IPS-NIHi7 (cell line): Measurements from ENCODE around the gene DDX41.
"Not testable (repeated sequence)": the region's sequence is repeated elsewhere in the genome, so short reads cannot be mapped to it uniquely, and the experiment has no call there.

ENCODE experiments used
- DNase-seq: peaks from one replicate; pipeline ENCODE4 v3.0.0; 2012; ENCODE audit warnings: mixed read lengths; ENCODE audit errors: extremely low spot score

Gene DDX41

GRCh38 chr5:177516601-177517568 lies at the start of gene DDX41:
TSS of gene DDX41 (minus strand) at chr5:177516961. CDS start at chr5:177516945, 16 bp downstream.
- peak; percentile 98 for DNase-seq

DNA sequence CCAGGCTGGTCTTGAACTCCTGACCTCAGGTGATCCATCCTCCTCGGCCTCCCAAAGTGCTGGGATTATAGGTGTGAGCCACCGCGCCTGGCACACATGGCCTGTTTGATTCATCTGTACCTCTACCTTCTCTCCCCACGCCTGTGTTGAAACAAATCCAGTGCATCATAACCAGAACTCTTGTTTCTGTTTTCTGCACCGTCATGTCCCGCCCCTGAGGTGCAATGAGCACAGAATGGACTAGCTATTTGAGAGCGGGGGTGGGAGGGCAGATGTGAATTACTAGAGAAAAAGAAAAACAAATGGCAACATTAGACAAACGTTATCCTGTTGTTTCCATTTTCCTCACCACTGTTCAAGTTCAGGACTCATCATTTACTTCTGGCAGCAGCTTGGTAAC lies 48.3 kb upstream of the DDX41 start:
- DNase-seq = no peak

GRCh38 chr5:177559446-177559941 lies 42.7 kb upstream of the DDX41 start:
- DNase-seq = not testable (repeated sequence)

GRCh38 chr5:177557796-177558195 lies 41.0 kb upstream of the DDX41 start:
- no peak for DNase-seq

GRCh38 chr5:177557041-177557647 lies 40.4 kb upstream of the DDX41 start:
- no peak for DNase-seq

GRCh38 chr5:177555665-177556064 lies 38.9 kb upstream of the DDX41 start:
- DNase-seq = no peak

DNA sequence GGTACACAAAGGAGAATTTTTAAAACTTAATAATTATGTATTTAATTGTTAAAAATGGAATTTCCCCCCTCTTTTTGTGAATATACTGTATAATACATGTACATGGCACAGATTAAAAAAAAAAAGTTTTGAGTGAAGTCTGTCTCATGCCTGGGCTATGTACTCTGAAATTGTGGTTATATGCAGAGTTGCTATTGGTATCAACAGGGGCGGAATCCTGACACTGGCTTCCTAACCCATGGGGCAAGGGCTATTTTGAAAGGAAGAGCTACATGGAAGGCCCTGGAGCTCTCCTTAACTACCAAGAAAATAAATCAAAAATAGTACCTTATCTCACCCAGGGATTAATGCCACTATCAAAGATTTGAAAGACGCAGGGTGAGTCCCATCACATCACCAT lies 38.5 kb upstream of the DDX41 start:
- DNase-seq = no peak

GRCh38 chr5:177554474-177555111 lies 37.8 kb upstream of the DDX41 start, which contains the start of gene FAM193B:
TSS of gene FAM193B (minus strand) at chr5:177554563. CDS start at chr5:177554458, 105 bp downstream.
- DNase-seq = peak; percentile 98

DNA sequence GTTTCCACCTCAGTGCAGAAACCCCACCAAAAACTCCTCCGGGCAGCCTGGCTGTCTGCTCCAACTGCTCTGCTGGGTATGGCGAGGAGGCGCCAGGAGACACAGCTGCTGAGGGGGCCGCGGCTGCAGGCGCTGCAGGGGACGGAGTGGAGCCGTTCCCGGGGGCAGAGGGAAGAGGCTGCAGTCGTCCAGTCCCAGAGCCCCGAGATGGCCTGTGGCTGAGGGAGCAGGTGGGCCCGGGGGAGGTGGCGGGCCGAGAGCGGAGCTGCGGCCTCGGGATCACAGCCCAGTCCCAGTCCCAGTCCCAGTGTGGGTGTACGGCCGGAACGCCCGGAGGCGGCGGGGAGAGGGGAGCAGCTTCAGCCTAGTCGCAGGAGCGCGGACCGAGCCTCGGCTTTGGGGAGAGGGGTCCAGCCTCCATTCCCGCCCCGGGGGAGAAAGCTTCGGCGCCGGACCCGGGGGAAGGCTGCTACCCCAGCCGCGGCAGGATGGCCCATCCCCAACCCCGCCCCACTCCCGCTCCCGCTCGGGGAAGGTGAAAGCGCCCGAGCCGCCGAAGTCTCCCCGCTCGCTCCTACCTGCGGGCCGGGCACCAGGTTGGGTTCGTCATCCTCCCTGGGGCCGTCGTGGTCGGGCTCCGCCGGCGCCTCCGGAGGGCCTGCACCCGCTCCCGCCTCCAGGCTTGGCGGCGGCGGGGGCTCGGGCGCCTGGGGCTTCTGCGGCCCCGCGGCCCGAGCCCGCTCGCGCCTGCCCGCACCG lies 37.1 kb upstream of the DDX41 start:
- peak; percentile 60 for DNase-seq

DNA sequence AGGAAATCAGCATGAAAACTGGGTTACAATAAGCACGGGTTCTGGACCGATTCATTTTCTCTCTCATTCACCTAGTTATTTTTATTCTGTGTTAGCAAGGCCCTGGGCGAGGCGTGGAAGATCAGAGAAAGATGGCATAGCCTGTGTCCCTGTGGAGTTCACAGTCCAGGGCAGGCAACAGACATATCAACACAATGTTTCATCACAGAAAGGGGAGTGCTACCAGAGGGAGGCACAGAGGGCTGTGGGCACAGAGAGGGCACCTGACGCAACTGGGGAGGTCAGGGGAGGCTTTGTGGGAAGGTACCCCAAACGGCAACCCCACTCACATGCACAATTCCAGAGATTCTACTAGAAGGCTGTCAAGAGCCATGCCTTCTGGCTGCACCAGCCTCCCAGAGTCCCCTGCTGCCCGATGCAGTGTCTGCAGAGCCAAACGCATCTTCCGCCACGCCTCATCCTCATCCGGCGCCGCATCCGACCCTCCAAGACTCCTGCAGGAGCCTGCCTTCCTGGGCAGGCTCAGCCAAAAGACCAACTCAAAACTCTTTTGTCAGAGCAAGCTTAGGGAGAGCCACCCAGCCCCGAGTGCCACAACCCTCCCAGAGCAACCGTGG lies 36.2 kb upstream of the DDX41 start:
- DNase-seq = peak; percentile 18

DNA sequence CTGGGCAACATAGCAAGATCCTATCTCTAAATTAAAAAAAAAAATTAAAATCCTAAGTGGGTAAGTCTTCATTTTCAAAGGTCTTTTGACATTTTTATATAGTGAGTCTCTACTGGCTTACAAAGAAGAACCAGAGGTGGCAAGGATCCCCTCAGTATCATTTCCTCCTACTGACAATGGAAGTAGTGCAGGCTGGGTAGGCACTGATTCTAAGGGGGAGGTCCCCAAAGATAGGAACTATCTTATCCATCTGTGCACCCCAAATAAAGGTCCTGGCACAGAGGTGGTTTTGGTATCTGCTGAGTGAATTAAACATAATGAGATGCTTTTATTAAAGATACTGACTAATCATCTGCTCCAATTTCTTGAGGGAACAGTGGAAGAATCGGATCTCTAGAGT lies 33.4 kb upstream of the DDX41 start:
- DNase-seq = no peak

DNA sequence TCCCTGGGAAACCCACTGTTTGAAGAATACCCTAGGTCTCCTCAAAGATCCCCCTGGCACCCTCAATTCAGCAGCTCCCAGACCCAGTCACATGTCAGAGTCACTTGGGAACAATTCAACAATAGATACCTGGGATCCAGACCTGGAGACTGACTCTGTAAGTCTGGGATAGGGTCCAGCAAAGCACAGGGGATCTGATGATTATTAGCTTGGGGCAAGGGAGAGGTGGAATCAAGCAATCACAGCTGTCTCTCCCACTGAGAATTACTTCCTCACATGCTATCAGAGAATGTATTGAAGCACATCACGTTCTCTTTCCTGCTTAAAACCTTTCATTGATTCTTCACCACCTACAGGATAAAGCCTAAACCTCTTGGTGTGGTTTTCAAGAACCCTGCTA lies 31.7 kb upstream of the DDX41 start:
- DNase-seq = no peak

- no peak for DNase-seq
Measured at GRCh38 chr5:177547736-177548135, 31.0 kb upstream of the DDX41 start.

- peak; percentile 28 for DNase-seq
Measured at GRCh38 chr5:177546258-177546741, 29.5 kb upstream of the DDX41 start.

GRCh38 chr5:177545487-177546257 lies 28.9 kb upstream of the DDX41 start:
- DNase-seq = no peak

GRCh38 chr5:177542816-177543465 lies 26.2 kb upstream of the DDX41 start:
- DNase-seq = no peak

GRCh38 chr5:177540438-177540837 lies 23.7 kb upstream of the DDX41 start:
- no peak for DNase-seq

- DNase-seq = no peak
Measured at GRCh38 chr5:177539411-177539810, 22.6 kb upstream of the DDX41 start.

DNA sequence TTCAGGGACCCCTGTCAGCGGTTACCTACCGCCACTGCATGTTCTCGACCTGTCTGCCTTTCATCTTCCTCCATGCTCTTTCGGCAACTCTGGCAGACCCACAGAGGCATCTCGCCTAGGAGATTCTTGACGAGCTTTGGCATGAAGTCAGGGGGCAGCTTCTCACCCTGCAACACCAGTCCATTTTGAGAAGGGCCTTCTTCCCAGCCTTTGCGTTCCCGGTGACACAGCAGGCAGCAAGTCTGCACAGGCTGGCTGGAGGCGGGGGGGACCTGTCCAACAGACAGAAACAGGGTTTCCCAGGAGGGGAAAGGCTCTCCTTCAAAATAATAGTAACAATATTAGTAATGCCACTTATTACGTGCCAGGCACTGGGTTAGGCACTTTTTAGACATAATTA lies 22.1 kb upstream of the DDX41 start:
- DNase-seq = no peak
